K562 (cell line): ENCODE data around the gene TMEM161B. TPM values are rescaled to one million over a fixed set of nuclear protein-coding genes. Genes with fewer than 3 reads are reported as not detected.

Experiments
- ATAC-seq: fragments of 200-7000 bp; cut with Tn5 transposase; 3 replicates; pipeline ENCODE4 v1.9.1; 2020; ENCODE audit warnings: moderate library complexity
- BruUV-seq: library from RNA; stranded (reverse); fragments of 400-500 nt; replicated peaks from 2 replicates; lab custom pipeline; 2021; lab: Mats Ljungman, UMichigan
- CTCF ChIA-PET: fragments of 300-600 bp; formaldehyde crosslinking; extraction: SDS; loops from one replicate; lab custom pipeline; 2021; ENCODE audit warnings: low intra/inter-chr PET ratio; lab: Yijun Ruan, JAX
- POLR2A ChIA-PET: fragments of 300-600, 350-650 bp; sonication (Branson Sonifier 250); formaldehyde crosslinking; extraction: SDS; loops from one replicate; lab custom pipeline; 2021; ENCODE audit warnings: antibody characterized with exemption, inconsistent platforms; lab: Yijun Ruan, JAX
- DNase-seq, 4 experiments: peaks; one replicate each; pipeline versions ENCODE4 v3.0.0 to v3.0.0-alpha.2; 2011 to 2018; ENCODE audit warnings: low spot score in 3 of 4, mixed read lengths in 3 of 4; ENCODE audit errors: extremely low read depth in 1 of 4
- FAIRE-seq: peaks from 2 replicates; lab custom pipeline; 2011; peaks lifted over from hg19 to GRCh38; lab: Jason Lieb, UNC
- H2AFZ ChIP-seq: 2 replicates; pipeline ENCODE4 v1.6.0; 2011; ENCODE audit warnings: low read depth, low read length, control low read depth, inconsistent platforms
- H3K27ac ChIP-seq: fragments of 200-600 bp; 3 replicates; pipeline ENCODE4 v1.8.0; 2011; ENCODE audit warnings: low read depth, mild to moderate bottlenecking, control low read depth, inconsistent platforms, low read length, moderate library complexity, mixed read lengths; ENCODE audit errors: extremely low read depth
- H3K27me3 ChIP-seq, 2 experiments: fragments of 300-600 bp in 1 of 2; 2 replicates in 1 of 2; 3 replicates in 1 of 2; pipeline versions ENCODE4 v1.6.0 to v1.8.0; 2011; ENCODE audit warnings: inconsistent platforms in 2 of 2, low read length in 2 of 2, mild to moderate bottlenecking in 1 of 2, mixed read lengths in 1 of 2, moderate library complexity in 1 of 2; ENCODE audit not compliant: control insufficient read depth in 2 of 2, insufficient read depth in 2 of 2
- H3K36me3 ChIP-seq: fragments of 300-600 bp; 3 replicates; pipeline ENCODE4 v1.8.0; 2011; ENCODE audit warnings: mild to moderate bottlenecking, low read length, inconsistent platforms; ENCODE audit not compliant: control insufficient read depth, insufficient read depth
- H3K4me1 ChIP-seq, 2 experiments: fragments of 200-600 bp in 1 of 2; replicated peaks in 1 of 2; 2 replicates in 1 of 2; 3 replicates in 1 of 2; pipeline versions ENCODE4 v1.5.1 to v1.8.0; 2011; ENCODE audit warnings: inconsistent platforms in 2 of 2, low read length in 2 of 2, mild to moderate bottlenecking in 1 of 2, mixed read lengths in 1 of 2, moderate library complexity in 1 of 2; ENCODE audit not compliant: control insufficient read depth in 2 of 2, insufficient read depth in 2 of 2
- H3K4me2 ChIP-seq: 2 replicates; pipeline ENCODE4 v1.6.1; 2011; ENCODE audit warnings: low read length, control low read depth, inconsistent platforms, mixed read lengths; ENCODE audit not compliant: insufficient read depth
- H3K4me3 ChIP-seq: fragments of 200-600 bp; sonication (generic), shearing (Covaris generic); 2 replicates; pipeline ENCODE4 v1.5.1; 2016; ENCODE audit warnings: control low read depth, inconsistent platforms
- H3K79me2 ChIP-seq: fragments of 200-600 bp; 3 replicates; pipeline ENCODE4 v1.8.0; 2011; ENCODE audit warnings: low read length, inconsistent platforms; ENCODE audit not compliant: control insufficient read depth, insufficient read depth
- H3K9ac ChIP-seq, 2 experiments: 2 replicates each; pipeline versions ENCODE4 v1.6.0 to v1.6.1; 2011; ENCODE audit warnings: low read depth in 2 of 2, low read length in 2 of 2, control low read depth in 1 of 2, inconsistent platforms in 1 of 2, mild to moderate bottlenecking in 1 of 2, mixed read lengths in 1 of 2; ENCODE audit not compliant: insufficient read depth in 1 of 2
- H3K9me1 ChIP-seq: one replicate; pipeline ENCODE4 v1.6.0; 2011; ENCODE audit warnings: inconsistent platforms, mild to moderate bottlenecking, low read length, moderate library complexity; ENCODE audit not compliant: control insufficient read depth, insufficient read depth
- H3K9me3 ChIP-seq: replicated peaks from 2 replicates; pipeline ENCODE4 v1.5.1; 2011; ENCODE audit warnings: low read depth, low read length, inconsistent platforms; ENCODE audit not compliant: control insufficient read depth, insufficient read depth
- H4K20me1 ChIP-seq: replicated peaks from 2 replicates; pipeline ENCODE4 v1.6.1; 2011; ENCODE audit warnings: low read length, inconsistent platforms, mixed read lengths; ENCODE audit not compliant: control insufficient read depth, insufficient read depth
- ATF7 ChIP-seq: fragments of 450-650 bp; IDR thresholded peaks from 2 replicates; pipeline ENCODE4 v1.7.1; 2014; ENCODE audit warnings: mild to moderate bottlenecking, moderate library complexity
- CHD1 ChIP-seq: fragments of 200-600 bp; sonication (generic); IDR thresholded peaks from one replicate; pipeline ENCODE4 v1.6.1; 2012; ENCODE audit warnings: mild to moderate bottlenecking, moderate library complexity, low read length, inconsistent platforms
- FUS ChIP-seq: fragments of 200-400 bp; formaldehyde crosslinking; optimal IDR thresholded peaks from 2 replicates; pipeline ENCODE3; 2017; ENCODE audit warnings: low read depth, low read length
- GABPB2 ChIP-seq: fragments of 250-450 bp; sonication (Bioruptor Pico); conservative IDR thresholded peaks from 2 replicates; pipeline ENCODE4 v1.5.1; 2021; ENCODE audit warnings: mild to moderate bottlenecking
- L3MBTL2 ChIP-seq: fragments of 450-650 bp; IDR thresholded peaks from 2 replicates; pipeline ENCODE4 v1.6.1; 2016; ENCODE audit warnings: mild to moderate bottlenecking, moderate library complexity
- MCM3 ChIP-seq: fragments of 450-650 bp; IDR thresholded peaks from 2 replicates; pipeline ENCODE4 v1.6.1; 2016
- PCBP1 ChIP-seq: fragments of 200-400 bp; formaldehyde crosslinking; IDR thresholded peaks from 2 replicates; pipeline ENCODE4 v1.6.1; 2018; ENCODE audit warnings: mild to moderate bottlenecking, low read depth, low read length; ENCODE audit not compliant: poor library complexity, severe bottlenecking
- PURB ChIP-seq: sonication (generic); formaldehyde crosslinking; IDR thresholded peaks from 2 replicates; pipeline ENCODE4 v1.9.0; 2021; ENCODE audit warnings: low read depth, mild to moderate bottlenecking, missing genetic modification reagents
- RNF2 ChIP-seq: sonication (generic); IDR thresholded peaks from 2 replicates; pipeline ENCODE4 v1.6.1; 2016
- ZFX ChIP-seq: sonication (generic); formaldehyde crosslinking; IDR thresholded peaks from 2 replicates; pipeline ENCODE4 v1.8.0; 2022; ENCODE audit warnings: mild to moderate bottlenecking, missing genetic modification reagents, moderate library complexity
- ZKSCAN8 ChIP-seq: fragments of 200-800 bp; sonication (Bioruptor generic); IDR thresholded peaks from 2 replicates; pipeline ENCODE4 v1.6.1; 2016; ENCODE audit warnings: missing genetic modification characterization, missing compliant biosample characterization
- ZNF551 ChIP-seq: fragments of 250-450 bp; sonication (Bioruptor Pico); IDR thresholded peaks from 2 replicates; pipeline ENCODE4 v1.5.0; 2021; ENCODE audit warnings: mild to moderate bottlenecking, moderate library complexity
- ZNF561 ChIP-seq: fragments of 450-650 bp; formaldehyde crosslinking; conservative IDR thresholded peaks from 2 replicates; pipeline ENCODE4 v1.4.0; 2020; ENCODE audit warnings: mild to moderate bottlenecking, moderate library complexity
- in situ Hi-C: fragments of 300-500 bp; cut with MboI; formaldehyde crosslinking; loops from 4 replicates; pipeline ENCODE4 v1.15.0; 2018; ENCODE audit warnings: inconsistent platforms, mixed read lengths
- intact Hi-C: fragments of 100-400 bp; cut with micrococcal nuclease; formaldehyde crosslinking; loops from 2 replicates; pipeline ENCODE4 v1.14.2; 2022
- polyA plus RNA-seq, 8 experiments: library from polyadenylated mRNA; depleted of rRNA in 4 of 8; stranded (reverse) in 5 of 8; unstranded in 3 of 8; fragments of >200 nt; fragmentation: Nextera tagmentation in 2 of 8; fragmentation: Illumina TruSeq in 1 of 8; extraction: Ambion mirVana in 2 of 8; extraction: Trizol in 1 of 8; gene quantifications; 2 replicates each; pipeline versions ENCODE4 v1.2.1 to v1.2.3, GENCODE V29; 2011 to 2014; ENCODE audit warnings: inconsistent platforms in 1 of 8, missing spikeins in 1 of 8
- total RNA-seq, 7 experiments: library from RNA; depleted of rRNA in 6 of 7; stranded (reverse); fragments of >200 nt in 6 of 7; fragmentation: Illumina TruSeq in 2 of 7; extraction: Trizol in 2 of 7; gene quantifications; 2 replicates each; pipeline versions ENCODE4 v1.2.1 to v1.2.3, GENCODE V29; 2011 to 2021; ENCODE audit warnings: low replicate concordance in 1 of 7
- TF ChIP-seq, protein P1 (sequence below): fragments of 250-450 bp; sonication (Bioruptor Pico); IDR thresholded peaks from 2 replicates; pipeline ENCODE4 v1.6.1; 2021; ENCODE audit warnings: mild to moderate bottlenecking
- TF ChIP-seq, protein P2 (sequence below): fragments of 250-450 bp; sonication (Bioruptor Pico); IDR thresholded peaks from 2 replicates; pipeline ENCODE4 v1.4.0; 2020
- TF ChIP-seq, protein P3 (sequence below), 3 experiments: IDR thresholded peaks in 2 of 3; conservative IDR thresholded peaks in 1 of 3; 2 replicates each; pipeline ENCODE4 v1.5.1; 2011 to 2012; ENCODE audit warnings: low read length in 3 of 3, mild to moderate bottlenecking in 3 of 3, control low read depth in 2 of 3, improper control_type of control experiment in 1 of 3, inconsistent platforms in 1 of 3, low read depth in 1 of 3, mixed read lengths in 1 of 3, moderate library complexity in 1 of 3; ENCODE audit not compliant: insufficient read depth in 2 of 3

Gene TMEM161B
- total and polyA plus RNA-seq, 9 of the 15 experiments (the other 6 are each of a cell fraction or from before 2014, with no cell fraction given), result 18.9 to 57.1 (median 40.6) TPM

DNA sequence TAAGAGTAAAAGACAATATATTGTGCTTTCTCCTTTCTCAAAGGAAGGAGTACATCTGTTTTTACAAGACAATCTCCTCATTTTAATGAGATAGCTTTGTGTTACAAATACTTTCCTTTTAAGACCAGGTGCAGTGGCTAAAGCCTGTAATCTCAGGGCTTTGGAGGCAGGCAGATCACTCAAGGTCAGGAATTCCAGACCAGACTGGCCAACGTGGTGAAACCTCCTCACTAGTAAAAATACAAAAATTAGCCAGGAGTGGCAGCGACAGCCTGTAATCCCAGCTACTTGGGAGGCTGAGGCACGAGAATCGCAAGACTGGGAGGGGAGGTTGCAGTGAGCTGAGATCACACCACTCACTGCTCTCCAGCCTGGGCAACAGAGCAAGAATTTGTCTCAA lies 11.8 kb downstream of the TMEM161B start (continued):
- TF ChIP-seq PURB (CRISPR knock-in tag), result no peak
- no peak for TF ChIP-seq ZNF561

DNA sequence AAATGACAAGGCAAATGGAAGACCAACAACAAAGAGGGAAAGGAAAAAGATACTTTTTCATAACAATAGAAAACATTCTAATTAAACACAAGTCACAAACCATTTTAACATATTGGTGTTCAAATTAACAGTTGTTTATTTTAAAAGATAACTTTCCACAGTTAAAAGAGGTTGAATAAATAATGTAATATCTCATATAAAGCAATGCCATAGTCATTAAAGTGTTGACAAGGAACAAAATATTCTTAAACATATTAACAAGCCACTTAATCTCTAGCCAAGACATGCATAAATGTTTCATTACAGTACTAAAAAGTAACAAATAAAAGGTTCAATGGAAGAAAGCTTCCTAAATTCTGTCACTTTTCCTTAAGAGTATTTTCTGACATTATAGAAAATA lies 12.6 kb downstream of the TMEM161B start:
- H2AFZ ChIP-seq, result no peak overlapping the region
- intact Hi-C loops (no loop called here), in situ Hi-C loops (no loop called here)
- H3K9ac ChIP-seq, result no peak overlapping the region
- no peaks in the 10 kb centered on the region for H3K27me3 ChIP-seq
- DNase-seq, result no peak
- H4K20me1 ChIP-seq, result peaks cover 7% of the 10 kb centered on the region
- H3K4me1 ChIP-seq, result peaks cover 0 to 11% of the 10 kb centered on the region in 2 experiments; a peak in 3 of 5 replicates
- no peak overlapping the region for H3K4me2 ChIP-seq
- ChIA-PET POLR2A (no interaction called here), CTCF (no interaction called here)
- H3K27ac ChIP-seq, result no peak overlapping the region
- H3K79me2 ChIP-seq, result peaks cover 100% of the 10 kb centered on the region
- ATAC-seq, result no peak
- no TSS peak for BruUV-seq
- no peaks in the 10 kb centered on the region for H3K9me3 ChIP-seq
- H3K9me1 ChIP-seq, result peaks cover 6% of the 10 kb centered on the region
- H3K4me3 ChIP-seq, result no peak overlapping the region
- FAIRE-seq, result no peak
- peaks cover 27% of the 10 kb centered on the region; the same call in 1 of the 3 replicates for H3K36me3 ChIP-seq
- TF ChIP-seq, protein P1, sequence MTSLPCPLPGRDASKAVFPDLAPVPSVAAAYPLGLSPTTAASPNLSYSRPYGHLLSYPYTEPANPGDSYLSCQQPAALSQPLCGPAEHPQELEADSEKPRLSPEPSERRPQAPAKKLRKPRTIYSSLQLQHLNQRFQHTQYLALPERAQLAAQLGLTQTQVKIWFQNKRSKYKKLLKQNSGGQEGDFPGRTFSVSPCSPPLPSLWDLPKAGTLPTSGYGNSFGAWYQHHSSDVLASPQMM, result no peak
- TF ChIP-seq RNF2 (no peak), GABPB2 (CRISPR knock-in tag) (no peak), PCBP1 (no peak), ZKSCAN8 (CRISPR knock-in tag) (no peak), ZNF551 (CRISPR knock-in tag) (no peak), CHD1 (no peak), FUS (no peak), ZFX (no peak), MCM3 (no peak), L3MBTL2 (no peak), ATF7 (no peak)
- TF ChIP-seq, protein P2, sequence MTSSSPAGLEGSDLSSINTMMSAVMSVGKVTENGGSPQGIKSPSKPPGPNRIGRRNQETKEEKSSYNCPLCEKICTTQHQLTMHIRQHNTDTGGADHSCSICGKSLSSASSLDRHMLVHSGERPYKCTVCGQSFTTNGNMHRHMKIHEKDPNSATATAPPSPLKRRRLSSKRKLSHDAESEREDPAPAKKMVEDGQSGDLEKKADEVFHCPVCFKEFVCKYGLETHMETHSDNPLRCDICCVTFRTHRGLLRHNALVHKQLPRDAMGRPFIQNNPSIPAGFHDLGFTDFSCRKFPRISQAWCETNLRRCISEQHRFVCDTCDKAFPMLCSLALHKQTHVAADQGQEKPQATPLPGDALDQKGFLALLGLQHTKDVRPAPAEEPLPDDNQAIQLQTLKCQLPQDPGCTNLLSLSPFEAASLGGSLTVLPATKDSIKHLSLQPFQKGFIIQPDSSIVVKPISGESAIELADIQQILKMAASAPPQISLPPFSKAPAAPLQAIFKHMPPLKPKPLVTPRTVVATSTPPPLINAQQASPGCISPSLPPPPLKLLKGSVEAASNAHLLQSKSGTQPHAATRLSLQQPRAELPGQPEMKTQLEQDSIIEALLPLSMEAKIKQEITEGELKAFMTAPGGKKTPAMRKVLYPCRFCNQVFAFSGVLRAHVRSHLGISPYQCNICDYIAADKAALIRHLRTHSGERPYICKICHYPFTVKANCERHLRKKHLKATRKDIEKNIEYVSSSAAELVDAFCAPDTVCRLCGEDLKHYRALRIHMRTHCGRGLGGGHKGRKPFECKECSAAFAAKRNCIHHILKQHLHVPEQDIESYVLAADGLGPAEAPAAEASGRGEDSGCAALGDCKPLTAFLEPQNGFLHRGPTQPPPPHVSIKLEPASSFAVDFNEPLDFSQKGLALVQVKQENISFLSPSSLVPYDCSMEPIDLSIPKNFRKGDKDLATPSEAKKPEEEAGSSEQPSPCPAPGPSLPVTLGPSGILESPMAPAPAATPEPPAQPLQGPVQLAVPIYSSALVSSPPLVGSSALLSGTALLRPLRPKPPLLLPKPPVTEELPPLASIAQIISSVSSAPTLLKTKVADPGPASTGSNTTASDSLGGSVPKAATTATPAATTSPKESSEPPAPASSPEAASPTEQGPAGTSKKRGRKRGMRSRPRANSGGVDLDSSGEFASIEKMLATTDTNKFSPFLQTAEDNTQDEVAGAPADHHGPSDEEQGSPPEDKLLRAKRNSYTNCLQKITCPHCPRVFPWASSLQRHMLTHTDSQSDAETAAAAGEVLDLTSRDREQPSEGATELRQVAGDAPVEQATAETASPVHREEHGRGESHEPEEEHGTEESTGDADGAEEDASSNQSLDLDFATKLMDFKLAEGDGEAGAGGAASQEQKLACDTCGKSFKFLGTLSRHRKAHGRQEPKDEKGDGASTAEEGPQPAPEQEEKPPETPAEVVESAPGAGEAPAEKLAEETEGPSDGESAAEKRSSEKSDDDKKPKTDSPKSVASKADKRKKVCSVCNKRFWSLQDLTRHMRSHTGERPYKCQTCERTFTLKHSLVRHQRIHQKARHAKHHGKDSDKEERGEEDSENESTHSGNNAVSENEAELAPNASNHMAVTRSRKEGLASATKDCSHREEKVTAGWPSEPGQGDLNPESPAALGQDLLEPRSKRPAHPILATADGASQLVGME (CRISPR knock-in tag), result no peak
- TF ChIP-seq, protein P3, sequence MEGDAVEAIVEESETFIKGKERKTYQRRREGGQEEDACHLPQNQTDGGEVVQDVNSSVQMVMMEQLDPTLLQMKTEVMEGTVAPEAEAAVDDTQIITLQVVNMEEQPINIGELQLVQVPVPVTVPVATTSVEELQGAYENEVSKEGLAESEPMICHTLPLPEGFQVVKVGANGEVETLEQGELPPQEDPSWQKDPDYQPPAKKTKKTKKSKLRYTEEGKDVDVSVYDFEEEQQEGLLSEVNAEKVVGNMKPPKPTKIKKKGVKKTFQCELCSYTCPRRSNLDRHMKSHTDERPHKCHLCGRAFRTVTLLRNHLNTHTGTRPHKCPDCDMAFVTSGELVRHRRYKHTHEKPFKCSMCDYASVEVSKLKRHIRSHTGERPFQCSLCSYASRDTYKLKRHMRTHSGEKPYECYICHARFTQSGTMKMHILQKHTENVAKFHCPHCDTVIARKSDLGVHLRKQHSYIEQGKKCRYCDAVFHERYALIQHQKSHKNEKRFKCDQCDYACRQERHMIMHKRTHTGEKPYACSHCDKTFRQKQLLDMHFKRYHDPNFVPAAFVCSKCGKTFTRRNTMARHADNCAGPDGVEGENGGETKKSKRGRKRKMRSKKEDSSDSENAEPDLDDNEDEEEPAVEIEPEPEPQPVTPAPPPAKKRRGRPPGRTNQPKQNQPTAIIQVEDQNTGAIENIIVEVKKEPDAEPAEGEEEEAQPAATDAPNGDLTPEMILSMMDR (IDR thresholded peaks at IDR 0.05 in 2 of 3, conservative IDR thresholded peaks at IDR 0.05 in 1 of 3; ENCODE audit: insufficient read depth in 2 of 3, low read depth in 1 of 3, low read length in 3 of 3), result no peak
